Activated effector memory CD4-positive, alpha-beta T cell treated with Interleukin-2 at 50 U/mL for 16 hours (primary cell): Measurements from ENCODE around the gene ODAD3.

Experiments used
- DNase-seq: peaks from one replicate; pipeline ENCODE4 v3.0.0-alpha.2; 2020

Gene ODAD3

GRCh38 chr19:11373885-11374432 is 61.0 kb downstream of the ODAD3 start:
- DNase-seq, result no peak

- no peak for DNase-seq
Observed at GRCh38 chr19:11373166-11373884, 61.6 kb downstream of the ODAD3 start.

- DNase-seq, result no peak
Observed at GRCh38 chr19:11370744-11371143, 64.2 kb downstream of the ODAD3 start.
